ENCODE results near the gene PLCH1.

The PLCH1 gene

GRCh38 chr3:155744626-155745324 is at the start of gene PLCH1:
Gene PLCH1 (minus strand): TSS chr3:155745071. CDS start chr3:155704224, 40,847 bp downstream.
- DNase-seq (ENCODE audit: low read depth in 1 of 2, low spot score in 1 of 2), result peak in 1 of 2 donors; percentile 30

GRCh38 chr3:155792532-155792931 is 47.7 kb upstream of the PLCH1 start:
- DNase-seq (ENCODE audit: low read depth in 1 of 2, low spot score in 1 of 2), result no peak

GRCh38 chr3:155791190-155791589 is 46.3 kb upstream of the PLCH1 start:
- DNase-seq (ENCODE audit: low read depth in 1 of 2, low spot score in 1 of 2), result no peak

GRCh38 chr3:155790272-155790925 is 45.5 kb upstream of the PLCH1 start:
- DNase-seq (ENCODE audit: low read depth in 1 of 2, low spot score in 1 of 2), result no peak

GRCh38 chr3:155785662-155786295 is 40.9 kb upstream of the PLCH1 start:
- no peak for DNase-seq (ENCODE audit: low read depth in 1 of 2, low spot score in 1 of 2)

GRCh38 chr3:155782390-155782953 is 37.6 kb upstream of the PLCH1 start:
- no peak for DNase-seq (ENCODE audit: low read depth in 1 of 2, low spot score in 1 of 2)

- no peak for DNase-seq (ENCODE audit: low read depth in 1 of 2, low spot score in 1 of 2)
These were observed 35.4 kb upstream of the PLCH1 start for GRCh38 chr3:155780291-155780690.

- no peak for DNase-seq (ENCODE audit: low read depth in 1 of 2, low spot score in 1 of 2)
These were observed 33.6 kb upstream of the PLCH1 start for GRCh38 chr3:155778462-155778861.

- DNase-seq (ENCODE audit: low read depth in 1 of 2, low spot score in 1 of 2), result no peak
These were observed 27.9 kb upstream of the PLCH1 start for GRCh38 chr3:155772801-155773200.

- DNase-seq (ENCODE audit: low read depth in 1 of 2, low spot score in 1 of 2), result no peak
These were observed 26.3 kb upstream of the PLCH1 start for GRCh38 chr3:155771126-155771525.

- DNase-seq (ENCODE audit: low read depth in 1 of 2, low spot score in 1 of 2), result no peak
These were observed 21.3 kb upstream of the PLCH1 start for GRCh38 chr3:155766206-155766605.

GRCh38 chr3:155763870-155764463 is 19.1 kb upstream of the PLCH1 start:
- DNase-seq (ENCODE audit: low read depth in 1 of 2, low spot score in 1 of 2), result no peak

- DNase-seq (ENCODE audit: low read depth in 1 of 2, low spot score in 1 of 2), result no peak
These were observed 15.8 kb upstream of the PLCH1 start for GRCh38 chr3:155760653-155761052.

GRCh38 chr3:155757577-155757976 is 12.7 kb upstream of the PLCH1 start:
- no peak for DNase-seq (ENCODE audit: low read depth in 1 of 2, low spot score in 1 of 2)

GRCh38 chr3:155753038-155753639 is 8.3 kb upstream of the PLCH1 start:
- DNase-seq (ENCODE audit: low read depth in 1 of 2, low spot score in 1 of 2), result no peak

GRCh38 chr3:155748611-155749365 is 3.9 kb upstream of the PLCH1 start:
- DNase-seq (ENCODE audit: low read depth in 1 of 2, low spot score in 1 of 2), result no peak

GRCh38 chr3:155747946-155748290 is 3.0 kb upstream of the PLCH1 start:
- no peak for DNase-seq (ENCODE audit: low read depth in 1 of 2, low spot score in 1 of 2)

- DNase-seq (ENCODE audit: low read depth in 1 of 2, low spot score in 1 of 2), result no peak
These were observed 2.5 kb upstream of the PLCH1 start for GRCh38 chr3:155747286-155747945.

GRCh38 chr3:155746703-155747102 is 1.8 kb upstream of the PLCH1 start:
- DNase-seq (ENCODE audit: low read depth in 1 of 2, low spot score in 1 of 2), result no peak

Data from stimulated activated CD4-positive, alpha-beta T cell treated with anti-CD3 and anti-CD28 coated beads, Interleukin-15, amount 100 ng/mL, for 1 hour (primary cell).